ENCODE results near the gene PPP2R5C. TPM values are rescaled to one million over a fixed set of nuclear protein-coding genes. Genes with fewer than 3 reads are reported as not detected.
A peak's percentile ranks its signal among the peaks of the same experiment; 100 is the strongest.

The PPP2R5C gene
- total RNA-seq, 1 donor from 2014 or later = 134 TPM

DNA sequence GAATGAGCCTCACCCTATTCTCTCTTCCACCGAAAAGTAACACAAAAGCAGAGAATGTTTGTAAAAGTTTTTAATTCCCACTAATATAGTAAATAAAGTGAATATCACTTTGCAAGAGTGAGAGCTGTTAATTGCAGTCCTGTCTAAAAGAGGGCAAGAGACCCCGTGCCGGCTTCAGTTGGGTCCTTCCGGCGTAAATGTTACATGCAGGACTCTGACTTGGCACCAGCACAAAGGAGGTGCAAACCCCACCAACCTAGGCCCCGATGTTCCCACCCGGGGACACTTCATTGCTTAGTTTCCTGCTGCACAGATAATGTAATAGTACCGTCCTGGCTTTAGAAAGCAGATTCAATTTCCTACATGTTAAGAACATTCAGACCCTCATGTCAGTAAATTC is 136.9 kb downstream of the PPP2R5C start:
- H3K36me3 Mint-ChIP-seq (ENCODE audit: low read depth) = peaks cover 19% of the 10 kb centered on the region
- H3K4me1 Mint-ChIP-seq = no peaks in the 10 kb centered on the region
- no peak for DNase-seq (ENCODE audit: low read depth, low spot score)
- H3K27ac Mint-ChIP-seq (ENCODE audit: unreplicated experiment) = peak overlapping the region; percentile 60
- no peaks in the 10 kb centered on the region for H3K9me3 Mint-ChIP-seq
- H3K27me3 Mint-ChIP-seq (ENCODE audit: low read depth) = no peaks in the 10 kb centered on the region
- peak overlapping the region; percentile 38 for H3K4me3 Mint-ChIP-seq
- TF ChIP-seq, protein P1, sequence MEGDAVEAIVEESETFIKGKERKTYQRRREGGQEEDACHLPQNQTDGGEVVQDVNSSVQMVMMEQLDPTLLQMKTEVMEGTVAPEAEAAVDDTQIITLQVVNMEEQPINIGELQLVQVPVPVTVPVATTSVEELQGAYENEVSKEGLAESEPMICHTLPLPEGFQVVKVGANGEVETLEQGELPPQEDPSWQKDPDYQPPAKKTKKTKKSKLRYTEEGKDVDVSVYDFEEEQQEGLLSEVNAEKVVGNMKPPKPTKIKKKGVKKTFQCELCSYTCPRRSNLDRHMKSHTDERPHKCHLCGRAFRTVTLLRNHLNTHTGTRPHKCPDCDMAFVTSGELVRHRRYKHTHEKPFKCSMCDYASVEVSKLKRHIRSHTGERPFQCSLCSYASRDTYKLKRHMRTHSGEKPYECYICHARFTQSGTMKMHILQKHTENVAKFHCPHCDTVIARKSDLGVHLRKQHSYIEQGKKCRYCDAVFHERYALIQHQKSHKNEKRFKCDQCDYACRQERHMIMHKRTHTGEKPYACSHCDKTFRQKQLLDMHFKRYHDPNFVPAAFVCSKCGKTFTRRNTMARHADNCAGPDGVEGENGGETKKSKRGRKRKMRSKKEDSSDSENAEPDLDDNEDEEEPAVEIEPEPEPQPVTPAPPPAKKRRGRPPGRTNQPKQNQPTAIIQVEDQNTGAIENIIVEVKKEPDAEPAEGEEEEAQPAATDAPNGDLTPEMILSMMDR (conservative IDR thresholded peaks at IDR 0.05) = no peak

DNA sequence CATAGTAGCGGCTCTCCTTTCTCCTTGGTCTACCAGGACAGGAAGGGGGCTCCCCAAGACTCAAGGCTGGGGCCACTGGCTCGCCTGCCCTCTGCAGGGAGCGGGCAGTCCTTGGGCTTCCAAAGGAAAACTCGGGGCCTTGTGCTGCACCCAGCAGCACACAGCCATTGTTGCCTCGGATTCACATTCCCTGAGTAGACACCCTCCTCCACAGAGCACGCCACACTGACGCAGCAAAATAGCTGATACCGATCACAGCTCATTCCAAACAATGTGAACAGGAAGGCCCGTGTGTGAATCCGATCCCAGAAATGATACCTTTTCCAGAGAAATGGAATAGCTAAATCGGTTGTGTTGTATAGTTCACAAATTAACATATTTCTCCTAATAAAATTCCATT is 137.8 kb downstream of the PPP2R5C start:
- no peaks in the 10 kb centered on the region for H3K9me3 Mint-ChIP-seq
- H3K27ac Mint-ChIP-seq (ENCODE audit: unreplicated experiment) = no peak overlapping the region
- no peak overlapping the region for H3K4me3 Mint-ChIP-seq
- no peaks in the 10 kb centered on the region for H3K4me1 Mint-ChIP-seq
- H3K27me3 Mint-ChIP-seq (ENCODE audit: low read depth) = no peaks in the 10 kb centered on the region
- peaks cover 17% of the 10 kb centered on the region for H3K36me3 Mint-ChIP-seq (ENCODE audit: low read depth)
- TF ChIP-seq, protein P1 (conservative IDR thresholded peaks at IDR 0.05) = no peak
- no peak for DNase-seq (ENCODE audit: low read depth, low spot score)

DNA sequence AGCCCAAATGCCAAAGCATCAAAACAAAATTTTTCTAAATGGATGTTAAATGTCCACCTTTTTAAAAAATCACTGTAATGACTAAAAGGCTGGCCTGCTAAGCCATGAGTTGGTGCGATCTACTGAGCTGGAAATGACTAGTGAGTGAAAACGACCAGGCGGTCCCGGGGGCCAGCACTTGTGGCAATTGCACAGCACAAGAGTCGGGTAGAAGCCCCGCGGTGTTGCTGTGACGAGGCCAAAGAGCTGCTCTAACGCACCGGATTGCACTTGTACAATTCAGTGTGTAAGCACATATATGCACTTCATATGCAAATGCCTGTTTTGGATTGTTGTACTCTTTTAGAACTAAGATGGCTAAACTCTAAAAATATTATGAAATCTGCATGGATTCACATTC is 138.7 kb downstream of the PPP2R5C start:
- H3K4me3 Mint-ChIP-seq = no peak overlapping the region
- no peak overlapping the region for H3K27ac Mint-ChIP-seq (ENCODE audit: unreplicated experiment)
- H3K27me3 Mint-ChIP-seq (ENCODE audit: low read depth) = no peaks in the 10 kb centered on the region
- H3K4me1 Mint-ChIP-seq = no peaks in the 10 kb centered on the region
- H3K9me3 Mint-ChIP-seq = no peaks in the 10 kb centered on the region
- TF ChIP-seq, protein P1 (conservative IDR thresholded peaks at IDR 0.05) = no peak
- peaks cover 20% of the 10 kb centered on the region for H3K36me3 Mint-ChIP-seq (ENCODE audit: low read depth)
- no peak for DNase-seq (ENCODE audit: low read depth, low spot score)

DNA sequence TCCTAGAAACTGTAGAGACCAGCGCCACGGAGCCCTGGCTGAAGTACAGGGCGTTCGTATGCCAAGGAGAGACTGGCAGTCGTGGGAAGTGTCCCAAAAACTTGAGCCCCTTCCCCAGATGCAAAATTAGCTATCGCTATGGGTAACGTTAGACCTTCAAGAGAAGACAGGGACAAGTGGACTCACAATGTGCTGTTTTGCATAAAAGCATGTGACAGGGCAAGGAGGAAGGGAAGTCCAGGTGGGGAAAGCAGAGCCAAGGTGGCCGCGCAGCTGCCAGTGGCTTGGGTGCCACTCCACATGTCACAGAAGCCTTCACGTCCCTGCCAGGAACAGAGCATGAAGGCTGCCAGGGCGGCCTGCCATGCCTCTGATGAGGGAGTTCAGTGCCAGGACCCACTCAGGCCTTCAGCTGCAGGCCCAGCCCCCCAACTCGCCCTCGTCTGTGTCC is 141.6 kb downstream of the PPP2R5C start:
- Mint-ChIP-seq H3K36me3 (ENCODE audit: low read depth) (peaks cover 15% of the 10 kb centered on the region), H3K4me1 (no peaks in the 10 kb centered on the region), H3K9me3 (no peaks in the 10 kb centered on the region), H3K27ac (ENCODE audit: unreplicated experiment) (no peak overlapping the region), H3K27me3 (ENCODE audit: low read depth) (no peaks in the 10 kb centered on the region), H3K4me3 (no peak overlapping the region)
- DNase-seq (ENCODE audit: low read depth, low spot score) = no peak
- TF ChIP-seq, protein P1 (conservative IDR thresholded peaks at IDR 0.05) = no peak

DNA sequence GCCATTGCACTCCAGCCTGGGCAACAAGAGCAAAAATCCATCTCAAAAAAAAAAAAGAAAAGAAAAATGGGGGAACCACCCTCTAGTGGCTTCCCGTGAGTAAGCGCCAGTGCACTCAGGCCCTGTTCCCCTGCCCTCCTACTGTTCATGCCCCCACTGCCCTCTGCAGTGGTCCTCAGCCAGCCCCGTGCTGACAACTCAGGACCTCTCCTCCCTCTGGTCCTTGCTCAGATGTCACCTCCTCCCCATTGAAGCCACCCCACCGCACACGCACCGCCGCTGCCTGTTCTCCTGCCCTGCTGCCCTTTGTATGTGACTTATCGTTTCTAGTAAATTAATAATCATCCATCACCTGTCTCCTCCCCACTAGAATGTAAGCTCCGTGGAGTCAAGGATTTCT is 144.1 kb downstream of the PPP2R5C start:
- H3K9me3 Mint-ChIP-seq = no peaks in the 10 kb centered on the region
- peaks cover 18% of the 10 kb centered on the region for H3K36me3 Mint-ChIP-seq (ENCODE audit: low read depth)
- no peak overlapping the region for H3K4me3 Mint-ChIP-seq
- TF ChIP-seq, protein P1 (conservative IDR thresholded peaks at IDR 0.05) = no peak
- H3K27me3 Mint-ChIP-seq (ENCODE audit: low read depth) = no peaks in the 10 kb centered on the region
- H3K4me1 Mint-ChIP-seq = no peaks in the 10 kb centered on the region
- H3K27ac Mint-ChIP-seq (ENCODE audit: unreplicated experiment) = no peak overlapping the region
- no peak for DNase-seq (ENCODE audit: low read depth, low spot score)

DNA sequence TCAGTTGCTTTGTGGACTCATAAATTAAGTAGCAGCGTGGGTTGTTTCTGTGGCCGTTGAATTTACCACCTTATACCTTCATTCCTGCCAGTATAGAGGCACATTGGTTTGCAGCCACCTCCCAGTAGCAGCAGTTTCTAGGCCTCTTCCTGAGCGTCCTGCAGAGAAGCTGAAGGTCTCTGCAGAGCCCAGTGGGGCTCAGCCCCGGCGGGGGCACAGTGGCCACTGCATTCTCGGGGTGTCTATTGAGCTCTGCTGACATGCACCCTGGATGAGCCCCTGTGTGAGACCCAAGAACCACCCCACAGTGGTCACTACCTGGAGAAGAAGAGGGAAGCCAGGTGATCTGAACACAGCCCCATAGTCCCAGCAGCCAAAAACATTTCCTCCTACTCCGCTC is 145.1 kb downstream of the PPP2R5C start:
- no peak for DNase-seq (ENCODE audit: low read depth, low spot score)
- H3K27me3 Mint-ChIP-seq (ENCODE audit: low read depth) = no peaks in the 10 kb centered on the region
- TF ChIP-seq, protein P1 (conservative IDR thresholded peaks at IDR 0.05) = no peak
- H3K36me3 Mint-ChIP-seq (ENCODE audit: low read depth) = peaks cover 18% of the 10 kb centered on the region
- no peaks in the 10 kb centered on the region for H3K4me1 Mint-ChIP-seq
- no peak overlapping the region for H3K4me3 Mint-ChIP-seq
- H3K27ac Mint-ChIP-seq (ENCODE audit: unreplicated experiment) = no peak overlapping the region
- no peaks in the 10 kb centered on the region for H3K9me3 Mint-ChIP-seq

Measured in neural crest cell (in vitro differentiated cells).